A549 (cell line): Measurements from ENCODE around the gene DDX3X. TPM values are rescaled to one million over a fixed set of nuclear protein-coding genes. Genes with fewer than 3 reads are reported as not detected.
A peak's percentile ranks its signal among the peaks of the same experiment; 100 is the strongest.
"Not testable (repeated sequence)": the region's sequence is repeated elsewhere in the genome, so short reads cannot be mapped to it uniquely, and the experiment has no call there.

Experiments used
- ATAC-seq, 2 experiments: fragments of 200-7000 bp in 1 of 2; fragments of >200 bp in 1 of 2; cut with Nextera tagmentation in 1 of 2; cut with Tn5 transposase in 1 of 2; 3 replicates each; pipeline versions ENCODE4 v1.8.0 to v1.9.1; 2018 to 2020; ENCODE audit warnings: mild to moderate bottlenecking in 1 of 2, moderate library complexity in 1 of 2
- CTCF ChIA-PET: fragments of 300-600 bp; sonication (Branson Sonifier 250); formaldehyde crosslinking; extraction: SDS; loops from one replicate; lab custom pipeline; 2021; ENCODE audit warnings: antibody characterized with exemption, inconsistent platforms; lab: Yijun Ruan, JAX
- POLR2A ChIA-PET: fragments of 350-600 bp; formaldehyde crosslinking; extraction: SDS; loops from one replicate; lab custom pipeline; 2021; ENCODE audit warnings: antibody characterized with exemption, inconsistent platforms; lab: Yijun Ruan, JAX
- DNase-seq, 2 experiments: peaks; one replicate each; pipeline versions ENCODE4 v3.0.0 to v3.0.0-alpha.2; 2011 to 2016; ENCODE audit warnings: low read depth in 1 of 2, low spot score in 1 of 2
- FAIRE-seq: peaks from 2 replicates; lab custom pipeline; 2011; peaks lifted over from hg19 to GRCh38; lab: Jason Lieb, UNC
- H3K27ac ChIP-seq, 2 experiments: fragments of >200 bp; sonication (Bioruptor Twin); formaldehyde crosslinking; 3 replicates each; pipeline ENCODE4 v1.5.1; 2016 to 2017
- H3K4me1 ChIP-seq: fragments of >200 bp; sonication (Bioruptor Twin); formaldehyde crosslinking; 3 replicates; pipeline ENCODE4 v1.6.1; 2016
- H3K4me2 ChIP-seq: fragments of >200 bp; sonication (Bioruptor Twin); formaldehyde crosslinking; 3 replicates; pipeline ENCODE4 v1.6.1; 2016
- H3K4me3 ChIP-seq: fragments of >200 bp; sonication (Bioruptor Twin); formaldehyde crosslinking; 3 replicates; pipeline ENCODE4 v1.5.1; 2016
- H3K9me3 ChIP-seq: fragments of >200 bp; sonication (Bioruptor Twin); formaldehyde crosslinking; 3 replicates; pipeline ENCODE4 v1.6.1; 2016
- BCL3 ChIP-seq: fragments of >200 bp; sonication (Bioruptor Twin); formaldehyde crosslinking; IDR thresholded peaks from 3 replicates; pipeline ENCODE4 v1.6.1; 2016
- BHLHE40 ChIP-seq: IDR thresholded peaks from 2 replicates; pipeline ENCODE4 v1.6.1; 2012; ENCODE audit warnings: low read depth, low read length, inconsistent platforms
- CBX8 ChIP-seq: fragments of 200-600 bp; sonication (generic); IDR thresholded peaks from 2 replicates; pipeline ENCODE4 v1.6.1; 2016
- CHD4 ChIP-seq: fragments of 200-600 bp; sonication (generic); IDR thresholded peaks from 2 replicates; pipeline ENCODE4 v1.6.1; 2016; ENCODE audit warnings: antibody characterized with exemption, mild to moderate bottlenecking, borderline replicate concordance
- EHMT2 ChIP-seq: fragments of 200-600 bp; sonication (generic); IDR thresholded peaks from 2 replicates; pipeline ENCODE4 v1.6.1; 2016; ENCODE audit warnings: antibody characterized with exemption, low read depth, mild to moderate bottlenecking, moderate library complexity
- FOSB ChIP-seq: fragments of 250-450 bp; sonication (Bioruptor Pico); IDR thresholded peaks from 2 replicates; pipeline ENCODE4 v1.5.0; 2020; ENCODE audit warnings: mild to moderate bottlenecking, moderate library complexity
- FOXS1 ChIP-seq: fragments of 250-450 bp; sonication (Bioruptor Pico); IDR thresholded peaks from 2 replicates; pipeline ENCODE4 v1.5.0; 2020; ENCODE audit warnings: mild to moderate bottlenecking, moderate library complexity
- HMGXB4 ChIP-seq: fragments of 250-450 bp; sonication (Bioruptor Pico); IDR thresholded peaks from 2 replicates; pipeline ENCODE4 v1.5.0; 2021; ENCODE audit warnings: mild to moderate bottlenecking, moderate library complexity, borderline replicate concordance
- RARB ChIP-seq: fragments of 250-450 bp; sonication (Bioruptor Pico); IDR thresholded peaks from 2 replicates; pipeline ENCODE4 v1.8.0; 2021; ENCODE audit warnings: mild to moderate bottlenecking, moderate library complexity
- REST ChIP-seq: fragments of 200-600 bp; sonication (generic); IDR thresholded peaks from 2 replicates; pipeline ENCODE4 v1.6.1; 2016; ENCODE audit warnings: antibody characterized with exemption, mild to moderate bottlenecking, moderate library complexity
- RFX5 ChIP-seq: fragments of 450-650 bp; IDR thresholded peaks from 2 replicates; pipeline ENCODE4 v1.7.1; 2014; ENCODE audit warnings: antibody characterized with exemption, mild to moderate bottlenecking, moderate library complexity
- ZFP36 ChIP-seq: fragments of 450-650 bp; IDR thresholded peaks from 2 replicates; pipeline ENCODE4 v1.6.1; 2014; ENCODE audit warnings: borderline replicate concordance; ENCODE audit not compliant: partially characterized antibody
- ZSCAN20 ChIP-seq: fragments of 250-450 bp; sonication (Bioruptor Pico); IDR thresholded peaks from 2 replicates; pipeline ENCODE4 v1.8.0; 2022; ENCODE audit warnings: mild to moderate bottlenecking, moderate library complexity
- WGBS: methylation state at CpG from one replicate; pipeline ENCODE4 v1.1.6; 2017; ENCODE audit errors: missing lambda C conversion rate; 5-methylcytosine and 5-hydroxymethylcytosine counted together
- polyA plus RNA-seq, 4 experiments: library from polyadenylated mRNA; depleted of rRNA in 3 of 4; stranded (reverse); fragments of >200 nt; fragmentation: RNase III in 1 of 4; extraction: RNeasy Plus Mini Kit Qiagen cat#74134 plus additional on column Dnase treatment in 1 of 4; gene quantifications; 2 replicates in 3 of 4; 3 replicates in 1 of 4; pipeline ENCODE4 v1.2.3, GENCODE V29; 2011 to 2017
- TF ChIP-seq, protein P1 (sequence below): fragments of 250-450 bp; sonication (Bioruptor Pico); IDR thresholded peaks from 2 replicates; pipeline ENCODE4 v1.5.0; 2020; ENCODE audit warnings: low read depth, mild to moderate bottlenecking, moderate library complexity

Gene DDX3X
- polyA plus RNA-seq, 2 of the 4 experiments (the other 2 are of a cell fraction) = 216 to 341 TPM

DNA sequence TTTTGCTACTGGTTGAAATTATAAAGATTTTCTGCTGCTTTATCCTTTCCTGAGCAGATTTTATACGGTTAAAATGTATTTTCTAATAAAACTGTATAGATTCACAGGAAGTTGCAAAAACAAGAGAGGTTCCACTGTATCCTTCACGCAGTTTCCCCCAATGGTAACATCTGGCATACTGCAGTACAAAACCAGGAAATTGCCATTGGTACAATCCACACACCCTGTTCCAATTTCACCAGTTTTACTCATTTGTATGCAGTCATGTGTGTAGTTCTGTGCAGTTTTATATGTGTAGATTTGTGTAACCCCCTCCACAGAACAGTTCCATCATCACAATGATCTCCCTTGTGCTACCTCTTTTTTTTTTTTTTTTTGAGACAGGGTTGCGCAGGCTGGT lies 20.0 kb downstream of the DDX3X start:
- ATAC-seq = peak; percentile 6; a peak in 3 of 6 replicates
- H3K27ac ChIP-seq = no peak overlapping the region
- no peak for TF ChIP-seq BHLHE40
- TF ChIP-seq EHMT2 = no peak
- TF ChIP-seq CBX8 = no peak
- no peak for TF ChIP-seq ZFP36
- no peak for TF ChIP-seq CHD4
- no peak for TF ChIP-seq RFX5
- no peak for TF ChIP-seq FOXS1 (CRISPR knock-in tag)
- TF ChIP-seq REST = no peak
- TF ChIP-seq FOSB (CRISPR knock-in tag) = no peak
- TF ChIP-seq, protein P1, sequence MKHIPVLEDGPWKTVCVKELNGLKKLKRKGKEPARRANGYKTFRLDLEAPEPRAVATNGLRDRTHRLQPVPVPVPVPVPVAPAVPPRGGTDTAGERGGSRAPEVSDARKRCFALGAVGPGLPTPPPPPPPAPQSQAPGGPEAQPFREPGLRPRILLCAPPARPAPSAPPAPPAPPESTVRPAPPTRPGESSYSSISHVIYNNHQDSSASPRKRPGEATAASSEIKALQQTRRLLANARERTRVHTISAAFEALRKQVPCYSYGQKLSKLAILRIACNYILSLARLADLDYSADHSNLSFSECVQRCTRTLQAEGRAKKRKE (CRISPR knock-in tag) = no peak
- no peak overlapping the region for H3K4me2 ChIP-seq
- H3K9me3 ChIP-seq = no peaks in the 10 kb centered on the region
- DNase-seq = no peak
- H3K4me3 ChIP-seq = no peak overlapping the region
- WGBS = 96% methylated on average over 3 of the region's 3 CpGs
- CTCF ChIA-PET = interaction anchor here (0.7 kb wide), 1 partner anchor 124 kb away, joined by 3 read pairs; no protein-coding TSS in a partner anchor
- peaks cover 33% of the 10 kb centered on the region for H3K4me1 ChIP-seq
- FAIRE-seq = no peak
- POLR2A ChIA-PET = no interaction called here

GRCh38 chrX:41369152-41369551 lies 35.2 kb downstream of the DDX3X start:
- CTCF ChIA-PET = interaction anchor here (1.0 kb wide), 1 partner anchor 9 kb away, joined by 3 read pairs; no protein-coding TSS in a partner anchor
- TF ChIP-seq RARB (CRISPR knock-in tag) (no peak), BCL3 (no peak), ZSCAN20 (no peak), HMGXB4 (no peak)
- H3K4me1 ChIP-seq = no peaks in the 10 kb centered on the region
- POLR2A ChIA-PET = no interaction called here
- H3K4me2 ChIP-seq = no peak overlapping the region
- no peak for ATAC-seq
- no peak overlapping the region for H3K27ac ChIP-seq
- FAIRE-seq = no peak
- WGBS = 89% methylated on average over 4 of the region's 4 CpGs
- H3K4me3 ChIP-seq = no peak overlapping the region
- no peak for DNase-seq
- H3K9me3 ChIP-seq = no peaks in the 10 kb centered on the region

DNA sequence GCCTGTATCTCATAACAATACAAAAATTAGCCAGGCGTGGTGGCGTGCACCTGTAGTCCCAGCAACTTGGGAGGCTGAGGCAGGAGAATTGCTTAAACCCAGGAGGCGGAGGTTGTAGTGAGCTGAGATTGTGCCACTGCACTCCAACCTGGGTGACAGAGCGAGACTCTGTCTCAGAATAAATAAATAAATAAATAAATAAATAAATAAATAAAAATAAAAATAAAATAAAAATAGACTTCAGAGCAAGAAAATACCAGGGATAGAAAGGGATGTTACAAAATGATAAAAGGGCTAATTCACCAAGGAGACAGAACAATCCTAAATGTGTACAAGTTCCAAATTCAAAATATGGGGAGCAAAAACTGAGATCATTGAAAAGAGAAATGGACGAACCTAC lies 37.6 kb downstream of the DDX3X start:
- POLR2A ChIA-PET, FAIRE-seq, ATAC-seq, DNase-seq, H3K27ac ChIP-seq, H3K4me2 ChIP-seq, H3K4me3 ChIP-seq, H3K9me3 ChIP-seq, H3K4me1 ChIP-seq: not testable (repeated sequence)
- CTCF ChIA-PET = interaction anchor here (0.6 kb wide), 1 partner anchor 86 kb away, joined by 3 read pairs; no protein-coding TSS in a partner anchor
- WGBS = 97% methylated on average over 5 of the region's 5 CpGs
